ENCODE measurements around the gene DEUP1.

Gene DEUP1

GRCh38 chr11:93477684-93478234 lies 147.2 kb downstream of the DEUP1 start:
- TF ChIP-seq CSDC2 (CRISPR knock-in tag; IDR thresholded peaks at IDR 0.05) (no peak), ISL1 (CRISPR knock-in tag; IDR thresholded peaks at IDR 0.05) (no peak), PPARA (CRISPR knock-in tag; IDR thresholded peaks at IDR 0.05; ENCODE audit: borderline replicate concordance) (no peak), ESRRG (CRISPR knock-in tag; IDR thresholded peaks at IDR 0.05) (no peak)
- no peak for ATAC-seq

GRCh38 chr11:93478841-93479240 lies 148.3 kb downstream of the DEUP1 start:
- no peak for TF ChIP-seq ESRRG (CRISPR knock-in tag; IDR thresholded peaks at IDR 0.05)
- TF ChIP-seq RARB (CRISPR knock-in tag; IDR thresholded peaks at IDR 0.05) = no peak
- TF ChIP-seq ZFP3 (CRISPR knock-in tag; IDR thresholded peaks at IDR 0.05) = no peak
- TF ChIP-seq ZNF70 (CRISPR knock-in tag; IDR thresholded peaks at IDR 0.05) = no peak
- no peak for TF ChIP-seq POU6F1 (CRISPR knock-in tag; IDR thresholded peaks at IDR 0.05; ENCODE audit: borderline replicate concordance, low read depth)
- no peak for TF ChIP-seq ARNTL (CRISPR knock-in tag; IDR thresholded peaks at IDR 0.05; ENCODE audit: borderline replicate concordance, low read depth)
- no peak for TF ChIP-seq SNAI2 (CRISPR knock-in tag; IDR thresholded peaks at IDR 0.05)
- ATAC-seq = no peak

- TF ChIP-seq ARNTL (CRISPR knock-in tag; IDR thresholded peaks at IDR 0.05; ENCODE audit: borderline replicate concordance, low read depth) (no peak), ZNF565 (CRISPR knock-in tag; conservative IDR thresholded peaks at IDR 0.05; ENCODE audit: low read depth) (no peak), BACH2 (CRISPR knock-in tag; IDR thresholded peaks at IDR 0.05; ENCODE audit: borderline replicate concordance) (no peak), ZFP30 (CRISPR knock-in tag; IDR thresholded peaks at IDR 0.05) (no peak), ISL1 (CRISPR knock-in tag; IDR thresholded peaks at IDR 0.05) (no peak), CSDC2 (CRISPR knock-in tag; IDR thresholded peaks at IDR 0.05) (no peak), ESRRG (CRISPR knock-in tag; IDR thresholded peaks at IDR 0.05) (no peak), ZFP3 (CRISPR knock-in tag; IDR thresholded peaks at IDR 0.05) (no peak), TSHZ2 (CRISPR knock-in tag; IDR thresholded peaks at IDR 0.05) (no peak), TOX (CRISPR knock-in tag; IDR thresholded peaks at IDR 0.05; ENCODE audit: borderline replicate concordance) (no peak), PATZ1 (CRISPR knock-in tag; IDR thresholded peaks at IDR 0.05; ENCODE audit: borderline replicate concordance) (no peak), POU6F1 (CRISPR knock-in tag; IDR thresholded peaks at IDR 0.05; ENCODE audit: borderline replicate concordance, low read depth) (no peak), PPARA (CRISPR knock-in tag; IDR thresholded peaks at IDR 0.05; ENCODE audit: borderline replicate concordance) (no peak), GLIS3 (CRISPR knock-in tag; IDR thresholded peaks at IDR 0.05) (no peak), SNAI2 (CRISPR knock-in tag; IDR thresholded peaks at IDR 0.05) (no peak), RARB (CRISPR knock-in tag; IDR thresholded peaks at IDR 0.05) (no peak), TCF4 (CRISPR knock-in tag; IDR thresholded peaks at IDR 0.05; ENCODE audit: borderline replicate concordance) (no peak), ZNF8 (CRISPR knock-in tag; IDR thresholded peaks at IDR 0.05) (no peak), OSR1 (CRISPR knock-in tag; IDR thresholded peaks at IDR 0.05) (no peak)
- ATAC-seq = no peak
Measured at GRCh38 chr11:93480256-93480655, 149.7 kb downstream of the DEUP1 start.

GRCh38 chr11:93480756-93481155 lies 150.2 kb downstream of the DEUP1 start:
- ATAC-seq = no peak

More at GRCh38 chr11:93480756-93481155, 150.2 kb downstream of the DEUP1 start:
- TF ChIP-seq CSRNP3 (CRISPR knock-in tag; IDR thresholded peaks at IDR 0.05) = no peak
- no peak for TF ChIP-seq TSHZ2 (CRISPR knock-in tag; IDR thresholded peaks at IDR 0.05)
- TF ChIP-seq ZNF565 (CRISPR knock-in tag; conservative IDR thresholded peaks at IDR 0.05; ENCODE audit: low read depth) = no peak
- no peak for TF ChIP-seq ZFP3 (CRISPR knock-in tag; IDR thresholded peaks at IDR 0.05)
- TF ChIP-seq ZNF70 (CRISPR knock-in tag; IDR thresholded peaks at IDR 0.05) = no peak
- TF ChIP-seq TCF4 (CRISPR knock-in tag; IDR thresholded peaks at IDR 0.05; ENCODE audit: borderline replicate concordance) = no peak
